HG03342 (cell line): ENCODE data around the gene PLAA.

Experiments
- ATAC-seq: cut with Tn5 transposase; IDR thresholded peaks from one replicate; pipeline ENCODE4 v1.9.1; 2021; ENCODE audit warnings: mild to moderate bottlenecking, moderate library complexity; ENCODE audit not compliant: unreplicated experiment

PLAA gene

GRCh38 chr9:26946753-26947727 is at the start of gene PLAA:
Gene PLAA, minus strand, starts transcription at chr9:26947242. Its CDS starts 197 bp downstream, at chr9:26947045.
- ATAC-seq = peak; percentile 98

- ATAC-seq = no peak
Observed at GRCh38 chr9:26995810-26996209, 48.8 kb upstream of the PLAA start.

GRCh38 chr9:26983340-26983739 is 36.3 kb upstream of the PLAA start:
- peak; percentile 74 for ATAC-seq

GRCh38 chr9:26975728-26976707 is 29.0 kb upstream of the PLAA start:
- no peak for ATAC-seq

GRCh38 chr9:26974927-26975326 is 27.9 kb upstream of the PLAA start:
- ATAC-seq = no peak

- no peak for ATAC-seq
Observed at GRCh38 chr9:26973989-26974388, 26.9 kb upstream of the PLAA start.

GRCh38 chr9:26971721-26972120 is 24.7 kb upstream of the PLAA start:
- no peak for ATAC-seq

GRCh38 chr9:26956860-26957233 is 9.8 kb upstream of the PLAA start:
- no peak for ATAC-seq

GRCh38 chr9:26955921-26956859 is 9.1 kb upstream of the PLAA start, which contains the start of gene IFT74:
Gene IFT74, plus strand, starts transcription at chr9:26956412. Its CDS starts 5,556 bp downstream, at chr9:26961968.
- ATAC-seq = peak; percentile 95

- peak; percentile 30 for ATAC-seq
Observed at GRCh38 chr9:26955222-26955903, 8.3 kb upstream of the PLAA start.

- no peak for ATAC-seq
Observed at GRCh38 chr9:26954050-26954508, 7.0 kb upstream of the PLAA start.

GRCh38 chr9:26951794-26952193 is 4.8 kb upstream of the PLAA start:
- ATAC-seq = no peak

- ATAC-seq = no peak
Observed at GRCh38 chr9:26950521-26950920, 3.5 kb upstream of the PLAA start.

GRCh38 chr9:26949637-26950069 is 2.6 kb upstream of the PLAA start:
- no peak for ATAC-seq

- no peak for ATAC-seq
Observed at GRCh38 chr9:26947736-26948135, 694 bp upstream of the PLAA start.

- ATAC-seq = no peak
Observed at GRCh38 chr9:26945591-26945990, 1.5 kb downstream of the PLAA start.

GRCh38 chr9:26940779-26941178 is 6.3 kb downstream of the PLAA start:
- ATAC-seq = no peak

- no peak for ATAC-seq
Observed at GRCh38 chr9:26939955-26940711, 6.9 kb downstream of the PLAA start.
